GM12873 (cell line): ENCODE data around the gene SMC6.
A peak's percentile ranks its signal among the peaks of the same experiment; 100 is the strongest.

Experiments
- CTCF ChIP-seq: IDR thresholded peaks from 2 replicates; pipeline ENCODE4 v1.5.1; 2012; ENCODE audit warnings: low read depth, mild to moderate bottlenecking, moderate library complexity, low read length, control low read depth; ENCODE audit not compliant: insufficient read depth; ENCODE audit errors: missing control alignments

The SMC6 gene

GRCh38 chr2:17652681-17653394, 100.8 kb downstream of the SMC6 start:
- TF ChIP-seq CTCF, result no peak

GRCh38 chr2:17649026-17649425, 104.6 kb downstream of the SMC6 start:
- no peak for TF ChIP-seq CTCF

GRCh38 chr2:17648581-17648980, 105.0 kb downstream of the SMC6 start:
- TF ChIP-seq CTCF, result no peak

GRCh38 chr2:17646838-17647701, 106.5 kb downstream of the SMC6 start:
- no peak for TF ChIP-seq CTCF

GRCh38 chr2:17646081-17646554, 107.5 kb downstream of the SMC6 start:
- peak; percentile 80 for TF ChIP-seq CTCF

- no peak for TF ChIP-seq CTCF
These were observed 108.5 kb downstream of the SMC6 start for GRCh38 chr2:17644997-17645720.

- TF ChIP-seq CTCF, result no peak
These were observed 110.5 kb downstream of the SMC6 start for GRCh38 chr2:17643031-17643615.
